ENCODE results near the gene PAPPA2.

The PAPPA2 gene

DNA sequence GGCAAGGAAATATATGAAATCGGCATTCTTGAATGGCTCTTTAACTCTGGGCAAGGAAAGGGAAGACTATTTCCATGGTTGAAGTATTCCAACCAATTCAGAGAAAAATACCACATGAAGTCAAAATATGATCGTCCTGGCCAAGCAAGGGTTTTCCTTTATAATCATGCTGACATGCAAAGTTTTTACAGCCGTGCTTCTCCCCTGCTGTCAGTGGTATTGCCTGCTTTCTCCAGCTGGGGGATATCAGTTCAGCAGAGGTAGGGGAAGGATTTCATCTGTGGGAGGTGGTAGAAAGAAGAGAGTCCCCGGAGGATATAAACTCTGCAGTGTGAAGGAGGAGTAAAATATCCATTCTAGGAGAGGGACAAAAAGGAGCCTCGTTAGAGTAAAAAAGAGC is 322.8 kb downstream of the PAPPA2 start:
- H3K27me3 ChIP-seq (ENCODE audit: insufficient read depth, low read depth, severe bottlenecking), result no peaks in the 10 kb centered on the region
- no peaks in the 10 kb centered on the region for H3K36me3 ChIP-seq
- H3K9me3 ChIP-seq (ENCODE audit: severe bottlenecking), result no peaks in the 10 kb centered on the region
- TF ChIP-seq CTCF (IDR thresholded peaks at IDR 0.05; ENCODE audit: low read depth, low read length), result no peak
- peak; percentile 23 for DNase-seq
- no peak overlapping the region for H3K27ac ChIP-seq
- H3K4me3 ChIP-seq (ENCODE audit: low read depth, low read length), result no peak overlapping the region

GRCh38 chr1:176786274-176786673 is 323.3 kb downstream of the PAPPA2 start:
- Histone ChIP-seq H3K4me3 (ENCODE audit: low read depth, low read length) (no peak overlapping the region), H3K9me3 (ENCODE audit: severe bottlenecking) (no peaks in the 10 kb centered on the region), H3K36me3 (no peaks in the 10 kb centered on the region), H3K27me3 (ENCODE audit: insufficient read depth, low read depth, severe bottlenecking) (no peaks in the 10 kb centered on the region), H3K27ac (no peak overlapping the region)
- TF ChIP-seq CTCF (IDR thresholded peaks at IDR 0.05; ENCODE audit: low read depth, low read length), result no peak
- DNase-seq, result no peak

DNA sequence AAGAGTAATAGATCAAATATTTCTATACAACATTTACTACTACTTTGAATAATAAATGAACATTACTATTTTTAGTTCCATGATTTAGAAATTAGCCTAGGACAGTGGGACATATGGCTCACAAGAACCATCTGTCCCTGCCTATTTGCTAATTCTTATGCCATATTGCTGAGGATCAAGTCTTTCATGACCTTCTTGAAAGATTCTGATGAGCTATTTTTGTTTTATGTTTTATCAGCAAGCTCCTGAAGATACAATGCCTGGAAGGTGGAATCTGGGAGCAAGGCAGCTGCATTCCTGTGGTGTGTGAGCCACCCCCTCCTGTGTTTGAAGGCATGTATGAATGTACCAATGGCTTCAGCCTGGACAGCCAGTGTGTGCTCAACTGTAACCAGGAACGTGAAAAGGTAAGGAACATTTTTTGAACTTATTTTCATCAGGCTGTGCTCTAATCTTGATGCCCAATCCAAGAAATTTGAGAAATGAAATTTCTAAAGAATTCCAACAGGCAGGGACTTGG is 326.7 kb downstream of the PAPPA2 start:
- Histone ChIP-seq H3K27ac (no peak overlapping the region; the same call in 1 of the 2 replicates), H3K36me3 (no peaks in the 10 kb centered on the region), H3K27me3 (ENCODE audit: insufficient read depth, low read depth, severe bottlenecking) (no peaks in the 10 kb centered on the region), H3K4me3 (ENCODE audit: low read depth, low read length) (no peak overlapping the region), H3K9me3 (ENCODE audit: severe bottlenecking) (no peaks in the 10 kb centered on the region)
- DNase-seq, result no peak
- no peak for TF ChIP-seq CTCF (IDR thresholded peaks at IDR 0.05; ENCODE audit: low read depth, low read length)

DNA sequence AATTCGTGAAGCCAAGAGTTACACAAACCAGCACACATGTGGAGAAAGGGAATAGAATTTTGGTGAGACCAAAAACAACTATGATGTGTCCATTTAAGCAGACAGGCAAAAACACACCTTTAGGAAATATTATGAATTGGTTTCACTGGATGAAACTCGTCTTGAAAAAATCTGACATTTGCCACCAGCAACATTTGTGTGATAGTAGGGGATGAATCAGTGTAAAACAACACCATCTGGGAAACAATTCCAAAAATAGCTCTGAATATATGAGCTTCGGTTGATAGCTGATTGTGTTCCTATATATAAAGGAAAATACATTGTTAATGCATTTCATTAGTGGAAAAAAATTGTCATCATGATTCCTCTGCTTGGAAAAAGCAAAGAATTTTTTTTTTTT is 327.8 kb downstream of the PAPPA2 start:
- no peak for TF ChIP-seq CTCF (IDR thresholded peaks at IDR 0.05; ENCODE audit: low read depth, low read length)
- DNase-seq, result no peak
- Histone ChIP-seq H3K4me3 (ENCODE audit: low read depth, low read length) (no peak overlapping the region), H3K36me3 (no peaks in the 10 kb centered on the region), H3K27me3 (ENCODE audit: insufficient read depth, low read depth, severe bottlenecking) (no peaks in the 10 kb centered on the region), H3K27ac (no peak overlapping the region), H3K9me3 (ENCODE audit: severe bottlenecking) (no peaks in the 10 kb centered on the region)

- Histone ChIP-seq H3K27ac (no peak overlapping the region), H3K9me3 (ENCODE audit: severe bottlenecking) (no peaks in the 10 kb centered on the region), H3K27me3 (ENCODE audit: insufficient read depth, low read depth, severe bottlenecking) (no peaks in the 10 kb centered on the region), H3K4me3 (ENCODE audit: low read depth, low read length) (no peak overlapping the region), H3K36me3 (no peaks in the 10 kb centered on the region)
- no peak for TF ChIP-seq CTCF (IDR thresholded peaks at IDR 0.05; ENCODE audit: low read depth, low read length)
- DNase-seq, result no peak
These were observed 328.9 kb downstream of the PAPPA2 start for GRCh38 chr1:176791906-176792305.

- Histone ChIP-seq H3K27me3 (ENCODE audit: insufficient read depth, low read depth, severe bottlenecking) (no peaks in the 10 kb centered on the region), H3K4me3 (ENCODE audit: low read depth, low read length) (no peak overlapping the region), H3K9me3 (ENCODE audit: severe bottlenecking) (no peaks in the 10 kb centered on the region), H3K27ac (no peak overlapping the region), H3K36me3 (no peaks in the 10 kb centered on the region)
- no peak for TF ChIP-seq CTCF (IDR thresholded peaks at IDR 0.05; ENCODE audit: low read depth, low read length)
- DNase-seq, result no peak
These were observed 332.0 kb downstream of the PAPPA2 start for GRCh38 chr1:176794897-176795508.

All from WERI-Rb-1 (cell line).